GM12878 (cell line): ENCODE results near the gene PRRC2A. TPM values are rescaled to one million over a fixed set of nuclear protein-coding genes. Genes with fewer than 3 reads are reported as not detected.

ENCODE experiments used
- ASH2L ChIP-seq: fragments of 300-600, 200-600 bp; sonication (generic); IDR thresholded peaks from 2 replicates; pipeline ENCODE4 v1.6.1; 2017; ENCODE audit warnings: low read depth, mild to moderate bottlenecking, borderline replicate concordance
- BRCA1 ChIP-seq: IDR thresholded peaks from 2 replicates; pipeline ENCODE4 v1.6.1; 2011; ENCODE audit warnings: low read depth, low read length, improper control_type of control experiment
- CBX3 ChIP-seq: fragments of 200-600 bp; sonication (generic); IDR thresholded peaks from 2 replicates; pipeline ENCODE4 v1.6.1; 2016; ENCODE audit warnings: low read depth, borderline replicate concordance
- CHD2 ChIP-seq: IDR thresholded peaks from 2 replicates; pipeline ENCODE4 v1.6.1; 2011; ENCODE audit warnings: low read depth, low read length, improper control_type of control experiment, borderline replicate concordance
- CREM ChIP-seq: IDR thresholded peaks from 2 replicates; pipeline ENCODE4 v1.6.1; 2014; ENCODE audit warnings: antibody characterized with exemption, low read depth
- ETV6 ChIP-seq, 2 experiments: fragments of 450-650 bp in 1 of 2; IDR thresholded peaks in 1 of 2; conservative IDR thresholded peaks in 1 of 2; 2 replicates each; pipeline ENCODE4 v1.6.1; 2014; ENCODE audit warnings: antibody characterized with exemption in 1 of 2, borderline replicate concordance in 1 of 2, low read depth in 1 of 2, mild to moderate bottlenecking in 1 of 2, moderate library complexity in 1 of 2
- IKZF1 ChIP-seq: fragments of 450-650 bp; conservative IDR thresholded peaks from 2 replicates; pipeline ENCODE4 v1.6.1; 2017; ENCODE audit warnings: antibody characterized with exemption, mild to moderate bottlenecking
- MEF2A ChIP-seq: IDR thresholded peaks from 2 replicates; pipeline ENCODE4 v1.6.1; 2011; ENCODE audit warnings: low read depth, mild to moderate bottlenecking, low read length, moderate library complexity; ENCODE audit not compliant: insufficient read depth
- NKRF ChIP-seq: fragments of 450-650 bp; conservative IDR thresholded peaks from 2 replicates; pipeline ENCODE4 v1.6.1; 2017; ENCODE audit warnings: mild to moderate bottlenecking, moderate library complexity
- NR2C1 ChIP-seq: fragments of 450-650 bp; IDR thresholded peaks from 2 replicates; pipeline ENCODE4 v1.6.1; 2017; ENCODE audit warnings: antibody characterized with exemption, mild to moderate bottlenecking, moderate library complexity
- NR2C2 ChIP-seq: IDR thresholded peaks from 2 replicates; pipeline ENCODE4 v1.6.1; 2011; ENCODE audit warnings: borderline replicate concordance, low read depth; ENCODE audit not compliant: control insufficient read depth, insufficient read length
- PAX5 ChIP-seq: IDR thresholded peaks from 2 replicates; pipeline ENCODE4 v1.6.1; 2011; ENCODE audit warnings: low read depth, low read length, borderline replicate concordance
- POLR2A ChIP-seq: IDR thresholded peaks from 2 replicates; pipeline ENCODE4 v1.6.1; 2011; ENCODE audit warnings: low read depth, mild to moderate bottlenecking, low read length
- RAD21 ChIP-seq: IDR thresholded peaks from 2 replicates; pipeline ENCODE4 v1.6.1; 2011; ENCODE audit warnings: mild to moderate bottlenecking, low read depth, low read length, moderate library complexity; ENCODE audit not compliant: insufficient read depth
- RAD51 ChIP-seq: fragments of 450-650 bp; IDR thresholded peaks from 2 replicates; pipeline ENCODE4 v1.6.1; 2016; ENCODE audit warnings: moderate library complexity, mild to moderate bottlenecking, inconsistent platforms
- RELA ChIP-seq: fragments of 450-650 bp; IDR thresholded peaks from 2 replicates; pipeline ENCODE4 v1.8.0; 2014; ENCODE audit warnings: borderline replicate concordance; ENCODE audit not compliant: partially characterized antibody
- SIX5 ChIP-seq: IDR thresholded peaks from 2 replicates; pipeline ENCODE4 v1.6.1; 2011; ENCODE audit warnings: mild to moderate bottlenecking, low read depth, low read length, moderate library complexity; ENCODE audit not compliant: severe bottlenecking
- SMAD5 ChIP-seq: IDR thresholded peaks from 2 replicates; pipeline ENCODE4 v1.6.1; 2016; ENCODE audit warnings: antibody characterized with exemption, low read depth
- SP1 ChIP-seq: IDR thresholded peaks from one replicate; pipeline ENCODE4 v1.6.1; 2011; ENCODE audit warnings: low read depth, low read length
- STAT1 ChIP-seq: fragments of 450-650 bp; conservative IDR thresholded peaks from 2 replicates; pipeline ENCODE4 v1.6.1; 2014; ENCODE audit warnings: antibody characterized with exemption, mild to moderate bottlenecking
- TAF1 ChIP-seq: IDR thresholded peaks from 2 replicates; pipeline ENCODE4 v1.6.1; 2011; ENCODE audit warnings: mild to moderate bottlenecking, low read depth, low read length, borderline replicate concordance
- TARDBP ChIP-seq: IDR thresholded peaks from 2 replicates; pipeline ENCODE4 v1.6.1; 2016; ENCODE audit warnings: borderline replicate concordance
- YY1 ChIP-seq: IDR thresholded peaks from 2 replicates; pipeline ENCODE4 v1.6.1; 2011; ENCODE audit warnings: low read depth, mild to moderate bottlenecking, low read length
- ZBED1 ChIP-seq: IDR thresholded peaks from 2 replicates; pipeline ENCODE4 v1.6.1; 2016; ENCODE audit warnings: borderline replicate concordance
- ZNF687 ChIP-seq: fragments of 450-650 bp; IDR thresholded peaks from 2 replicates; pipeline ENCODE4 v1.6.1; 2017; ENCODE audit warnings: mild to moderate bottlenecking, moderate library complexity
- polyA plus RNA-seq, 11 experiments: library from polyadenylated mRNA; depleted of rRNA in 4 of 11; unstranded in 6 of 11; stranded (reverse) in 5 of 11; fragments of >200 nt; fragmentation: Nextera tagmentation in 4 of 11; fragmentation: Illumina TruSeq in 1 of 11; extraction: Ambion mirVana in 4 of 11; extraction: Trizol in 1 of 11; gene quantifications; 1 replicate in 1 of 11; 2 replicates in 10 of 11; pipeline versions ENCODE4 v1.2.1 to v1.2.3, GENCODE V29; 2011 to 2016; ENCODE audit warnings: inconsistent platforms in 2 of 11, missing spikeins in 2 of 11, low read depth in 1 of 11
- total RNA-seq, 4 experiments: library from RNA; depleted of rRNA in 3 of 4; stranded (reverse); fragments of >200 nt in 3 of 4; fragmentation: Illumina TruSeq in 1 of 4; extraction: Trizol in 1 of 4; gene quantifications; 2 replicates each; pipeline versions ENCODE4 v1.2.1 to v1.2.3, GENCODE V29; 2013 to 2021
- TF ChIP-seq, protein P1 (sequence below): IDR thresholded peaks from 2 replicates; pipeline ENCODE4 v1.6.1; 2012; ENCODE audit warnings: low read depth, low read length, improper control_type of control experiment

Gene PRRC2A
- total and polyA plus RNA-seq, 10 of the 15 experiments (the other 5 are each of a cell fraction or from before 2014, with no cell fraction given), result 0.40 to 244 (median 61.3) TPM

DNA sequence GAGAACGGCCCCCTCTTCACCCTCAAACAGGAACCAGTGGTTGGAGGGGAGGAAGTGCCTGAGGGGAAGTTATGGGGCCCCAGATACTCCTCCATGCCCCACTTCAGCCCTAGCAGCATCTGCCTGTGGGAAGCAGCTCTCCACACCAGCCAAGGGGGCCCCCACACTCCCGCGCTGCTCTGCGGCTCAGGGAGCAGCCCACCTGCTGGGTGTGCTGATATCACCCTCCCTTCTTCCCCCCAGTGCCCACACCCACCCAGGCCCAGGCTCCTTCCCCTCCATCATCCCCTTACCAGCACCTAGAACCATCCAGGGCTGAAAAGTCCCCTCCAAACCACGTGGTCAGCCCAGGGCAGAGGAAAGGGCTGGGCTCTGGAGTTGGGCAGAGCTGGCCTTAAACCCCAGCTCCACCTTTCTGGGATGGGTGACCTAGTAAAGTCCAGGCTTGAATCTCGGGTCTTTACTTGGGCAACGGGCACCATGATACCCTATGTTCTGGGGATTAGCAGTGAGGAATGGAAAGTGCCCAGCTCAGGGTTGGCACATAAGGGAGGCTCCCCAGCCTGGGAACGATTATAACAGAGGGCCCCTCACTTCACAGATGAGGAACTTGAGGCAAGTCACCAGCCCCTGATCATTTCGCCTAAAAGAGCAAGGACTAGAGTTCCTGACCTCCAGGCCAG lies 33.8 kb upstream of the PRRC2A start (continued):
- TF ChIP-seq ZNF687 (no peak), TAF1 (peak; percentile 22; the same call in 1 of the 2 replicates), RELA (no peak), STAT1 (no peak), ZBED1 (no peak), SP1 (peak; percentile 27), RAD21 (no peak), NR2C1 (no peak), CREM (no peak), SMAD5 (0 out of 2 replicates have a peak, but pooled peaks have one; percentile 38), NKRF (no peak), ETV6 (conservative IDR thresholded peaks at IDR 0.05 in 1 of 2, IDR thresholded peaks at IDR 0.05 in 1 of 2; ENCODE audit: borderline replicate concordance in 1 of 2, low read depth in 1 of 2) (no peak; a peak in 1 of 4 replicates), TARDBP (no peak), SIX5 (no peak), BRCA1 (no peak), NR2C2 (no peak), IKZF1 (peak; percentile 61; the same call in 1 of the 2 replicates), CBX3 (no peak), RAD51 (peak; percentile 68; the same call in 1 of the 2 replicates), PAX5 (0 out of 2 replicates have a peak, but pooled peaks have one; percentile 9), CHD2 (no peak), ASH2L (no peak), YY1 (0 out of 2 replicates have a peak, but pooled peaks have one; percentile 27), MEF2A (no peak), POLR2A (peak; percentile 64)
- TF ChIP-seq, protein P1, sequence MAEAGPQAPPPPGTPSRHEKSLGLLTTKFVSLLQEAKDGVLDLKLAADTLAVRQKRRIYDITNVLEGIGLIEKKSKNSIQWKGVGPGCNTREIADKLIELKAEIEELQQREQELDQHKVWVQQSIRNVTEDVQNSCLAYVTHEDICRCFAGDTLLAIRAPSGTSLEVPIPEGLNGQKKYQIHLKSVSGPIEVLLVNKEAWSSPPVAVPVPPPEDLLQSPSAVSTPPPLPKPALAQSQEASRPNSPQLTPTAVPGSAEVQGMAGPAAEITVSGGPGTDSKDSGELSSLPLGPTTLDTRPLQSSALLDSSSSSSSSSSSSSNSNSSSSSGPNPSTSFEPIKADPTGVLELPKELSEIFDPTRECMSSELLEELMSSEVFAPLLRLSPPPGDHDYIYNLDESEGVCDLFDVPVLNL, result no peak
